Measurements from ENCODE around the gene ASH1L. TPM values are rescaled to one million over a fixed set of nuclear protein-coding genes. Genes with fewer than 3 reads are reported as not detected.

Gene ASH1L
- total RNA-seq, 1 donor from 2014 or later: 43.0 TPM

- H3K36me3 Mint-ChIP-seq (ENCODE audit: unreplicated experiment): no peaks in the 10 kb centered on the region
- H3K27me3 Mint-ChIP-seq (ENCODE audit: unreplicated experiment): peaks cover 30% of the 10 kb centered on the region
- TF ChIP-seq, protein P1, sequence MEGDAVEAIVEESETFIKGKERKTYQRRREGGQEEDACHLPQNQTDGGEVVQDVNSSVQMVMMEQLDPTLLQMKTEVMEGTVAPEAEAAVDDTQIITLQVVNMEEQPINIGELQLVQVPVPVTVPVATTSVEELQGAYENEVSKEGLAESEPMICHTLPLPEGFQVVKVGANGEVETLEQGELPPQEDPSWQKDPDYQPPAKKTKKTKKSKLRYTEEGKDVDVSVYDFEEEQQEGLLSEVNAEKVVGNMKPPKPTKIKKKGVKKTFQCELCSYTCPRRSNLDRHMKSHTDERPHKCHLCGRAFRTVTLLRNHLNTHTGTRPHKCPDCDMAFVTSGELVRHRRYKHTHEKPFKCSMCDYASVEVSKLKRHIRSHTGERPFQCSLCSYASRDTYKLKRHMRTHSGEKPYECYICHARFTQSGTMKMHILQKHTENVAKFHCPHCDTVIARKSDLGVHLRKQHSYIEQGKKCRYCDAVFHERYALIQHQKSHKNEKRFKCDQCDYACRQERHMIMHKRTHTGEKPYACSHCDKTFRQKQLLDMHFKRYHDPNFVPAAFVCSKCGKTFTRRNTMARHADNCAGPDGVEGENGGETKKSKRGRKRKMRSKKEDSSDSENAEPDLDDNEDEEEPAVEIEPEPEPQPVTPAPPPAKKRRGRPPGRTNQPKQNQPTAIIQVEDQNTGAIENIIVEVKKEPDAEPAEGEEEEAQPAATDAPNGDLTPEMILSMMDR (IDR thresholded peaks at IDR 0.05; ENCODE audit: partially characterized antibody, unreplicated experiment): no peak
- no peak overlapping the region for H3K27ac Mint-ChIP-seq (ENCODE audit: unreplicated experiment)
- H3K4me3 Mint-ChIP-seq (ENCODE audit: unreplicated experiment): peak overlapping the region; percentile 58
- no peak for DNase-seq
- H3K4me1 Mint-ChIP-seq (ENCODE audit: low read depth, unreplicated experiment): peaks cover 2% of the 10 kb centered on the region
- H3K9me3 Mint-ChIP-seq (ENCODE audit: unreplicated experiment): peaks cover 3% of the 10 kb centered on the region
These were observed 265.9 kb downstream of the ASH1L start for GRCh38 chr1:155296661-155297060.

DNA sequence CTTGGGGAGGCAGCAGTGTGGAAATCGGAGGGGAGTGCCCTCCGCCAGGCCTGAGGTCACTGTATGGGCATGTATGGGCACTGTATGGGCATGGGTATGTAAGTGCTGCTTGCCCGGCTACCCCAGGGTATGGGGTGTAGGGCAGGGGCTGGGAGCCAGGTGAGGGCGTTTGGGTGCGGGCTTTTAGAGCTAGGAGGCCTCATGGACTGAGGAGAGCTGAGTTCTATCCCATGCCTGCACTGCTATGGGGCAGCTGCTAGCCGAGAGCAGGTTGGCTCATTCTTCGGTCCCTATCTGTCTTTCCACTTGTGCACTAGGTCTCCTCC is 266.7 kb downstream of the ASH1L start:
- TF ChIP-seq, protein P1 (IDR thresholded peaks at IDR 0.05; ENCODE audit: partially characterized antibody, unreplicated experiment): no peak
- H3K4me3 Mint-ChIP-seq (ENCODE audit: unreplicated experiment): peak overlapping the region; percentile 28
- no peak for DNase-seq
- H3K36me3 Mint-ChIP-seq (ENCODE audit: unreplicated experiment): no peaks in the 10 kb centered on the region
- peaks cover 2% of the 10 kb centered on the region for H3K4me1 Mint-ChIP-seq (ENCODE audit: low read depth, unreplicated experiment)
- H3K9me3 Mint-ChIP-seq (ENCODE audit: unreplicated experiment): peaks cover 3% of the 10 kb centered on the region
- peaks cover 27% of the 10 kb centered on the region for H3K27me3 Mint-ChIP-seq (ENCODE audit: unreplicated experiment)
- no peak overlapping the region for H3K27ac Mint-ChIP-seq (ENCODE audit: unreplicated experiment)

DNA sequence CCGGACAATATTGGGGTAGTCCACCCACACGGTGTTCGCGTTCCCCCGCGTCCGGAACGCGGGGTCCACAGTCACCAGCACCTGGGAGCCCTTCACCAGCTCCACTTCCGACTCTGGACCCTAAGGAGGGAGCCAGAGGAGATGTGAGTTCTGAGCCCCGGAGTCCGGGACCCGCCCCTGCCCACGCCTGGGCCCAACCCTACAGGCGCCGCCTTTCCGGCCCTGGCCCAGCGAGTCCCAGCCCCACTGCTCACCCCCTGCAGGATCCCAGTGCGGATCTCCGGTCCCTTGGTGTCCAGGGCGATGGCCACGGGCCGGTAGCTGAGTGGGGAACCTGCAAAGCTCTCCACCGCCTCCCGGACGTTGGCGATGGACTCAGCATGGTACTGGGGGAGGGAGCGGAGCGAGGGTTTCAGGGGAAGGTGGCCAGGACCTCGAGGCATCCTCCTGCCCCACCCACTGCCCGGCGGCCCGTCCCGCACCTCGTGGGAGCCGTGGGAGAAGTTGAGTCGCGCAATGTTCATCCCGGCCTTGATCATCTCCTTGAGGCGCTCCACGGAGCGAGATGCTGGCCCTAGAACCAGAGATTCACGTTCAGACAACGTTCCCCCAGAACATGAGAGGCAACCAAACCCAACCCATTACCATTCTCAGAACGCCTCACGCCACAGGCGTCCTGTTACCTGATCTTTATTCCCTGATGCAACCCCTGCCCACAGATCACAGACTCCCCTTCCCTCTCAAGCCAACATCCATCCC is 267.2 kb downstream of the ASH1L start:
- peaks cover 3% of the 10 kb centered on the region for H3K9me3 Mint-ChIP-seq (ENCODE audit: unreplicated experiment)
- H3K27ac Mint-ChIP-seq (ENCODE audit: unreplicated experiment): no peak overlapping the region
- peak overlapping the region; percentile 28 for H3K4me3 Mint-ChIP-seq (ENCODE audit: unreplicated experiment)
- no peaks in the 10 kb centered on the region for H3K36me3 Mint-ChIP-seq (ENCODE audit: unreplicated experiment)
- no peak for DNase-seq
- peaks cover 25% of the 10 kb centered on the region for H3K27me3 Mint-ChIP-seq (ENCODE audit: unreplicated experiment)
- peaks cover 2% of the 10 kb centered on the region for H3K4me1 Mint-ChIP-seq (ENCODE audit: low read depth, unreplicated experiment)
- TF ChIP-seq, protein P1 (IDR thresholded peaks at IDR 0.05; ENCODE audit: partially characterized antibody, unreplicated experiment): no peak

- H3K27me3 Mint-ChIP-seq (ENCODE audit: unreplicated experiment): peaks cover 25% of the 10 kb centered on the region
- H3K27ac Mint-ChIP-seq (ENCODE audit: unreplicated experiment): no peak overlapping the region
- no peaks in the 10 kb centered on the region for H3K36me3 Mint-ChIP-seq (ENCODE audit: unreplicated experiment)
- TF ChIP-seq, protein P1 (IDR thresholded peaks at IDR 0.05; ENCODE audit: partially characterized antibody, unreplicated experiment): no peak
- DNase-seq: no peak
- H3K9me3 Mint-ChIP-seq (ENCODE audit: unreplicated experiment): peaks cover 3% of the 10 kb centered on the region
- peaks cover 2% of the 10 kb centered on the region for H3K4me1 Mint-ChIP-seq (ENCODE audit: low read depth, unreplicated experiment)
- H3K4me3 Mint-ChIP-seq (ENCODE audit: unreplicated experiment): peak overlapping the region; percentile 81
These were observed 268.0 kb downstream of the ASH1L start for GRCh38 chr1:155294520-155295182.

Data from glutamatergic neuron (in vitro differentiated cells).